ENCODE data around the gene NUSAP1. TPM values are rescaled to one million over a fixed set of nuclear protein-coding genes. Genes with fewer than 3 reads are reported as not detected.

NUSAP1 gene
- total RNA-seq (2021; ENCODE audit: unreplicated experiment) (146 TPM), Bru-seq, nascent RNA (percentile 98 among the genes with signal in this experiment), BruChase-seq, experiment 1, labeled RNA remaining after a 6-hour chase (percentile 100 among the genes with signal in this experiment), BruChase-seq, experiment 2, labeled RNA remaining after a 2-hour chase (percentile 99 among the genes with signal in this experiment)
- polyA plus RNA-seq (2012), result 176 and 230 TPM in 2 replicates
- long read RNA-seq, transcript NUSAP1-210 (11 exons, 2,232 nt), result minor isoform, 10 of 462 reads
- long read RNA-seq, transcript NUSAP1-208 (11 exons, 1,629 nt), result minor isoform, 121 of 462 reads
- long read RNA-seq, transcript NUSAP1-202 (11 exons, 2,274 nt), result major isoform, 130 of 462 reads
- long read RNA-seq, transcript NUSAP1-201 (11 exons, 2,409 nt), result minor isoform, 31 of 462 reads
- long read RNA-seq, partial matches to known transcripts, result 36 of 462 reads
- long read RNA-seq, other reads (novel, unspliced or antisense), result 127 of 462 reads

DNA sequence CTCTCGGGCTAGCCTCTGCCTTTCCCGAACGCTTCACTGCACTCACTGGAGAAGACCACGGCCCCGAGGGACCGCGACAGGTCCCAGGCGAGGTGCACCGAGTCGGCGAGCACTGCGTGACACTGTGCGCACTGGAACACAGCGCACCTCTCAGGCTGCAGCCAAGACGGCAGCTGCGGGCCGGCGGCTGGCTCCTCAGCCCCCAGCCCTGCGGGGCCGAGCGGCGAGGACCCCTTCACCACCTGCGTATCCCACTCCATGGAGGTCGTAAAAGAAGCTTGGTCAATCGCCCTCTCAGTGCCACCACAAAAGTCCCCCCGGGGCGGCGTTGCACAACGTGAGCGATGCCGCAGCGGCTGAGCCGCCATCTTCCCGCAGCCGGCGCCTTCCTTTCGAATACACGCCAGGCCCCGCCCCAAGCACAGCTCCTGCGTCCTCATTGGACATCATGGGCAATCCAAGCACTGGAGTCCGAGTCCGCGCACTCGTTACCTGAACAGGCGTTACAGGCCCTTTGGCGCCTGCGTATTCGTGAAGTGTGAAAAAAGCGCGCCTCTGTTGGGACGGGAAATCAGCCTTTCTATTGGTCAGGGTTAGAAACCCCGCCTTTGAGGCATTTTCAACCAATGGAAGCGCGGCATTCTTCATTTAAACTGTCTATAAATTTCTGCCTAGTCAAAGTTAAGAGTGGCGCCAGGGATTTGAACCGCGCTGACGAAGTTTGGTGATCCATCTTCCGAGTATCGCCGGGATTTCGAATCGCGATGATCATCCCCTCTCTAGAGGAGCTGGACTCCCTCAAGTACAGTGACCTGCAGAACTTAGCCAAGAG lies at the start of gene NUSAP1, which contains the start of gene OIP5:
TSS of gene NUSAP1 (plus strand) at position 688 of the 832 bp plus-strand sequence. CDS start at position 765, 77 bp downstream.
TSS of gene OIP5 (minus strand) at position 398 of the 832 bp plus-strand sequence. CDS start at position 368, 30 bp downstream.
- peaks cover 0 to 4% of the 10 kb centered on the region in 2 experiments; a peak in 2 of 4 replicates for H3K36me3 ChIP-seq (ENCODE audit: control insufficient read depth in 1 of 2, insufficient read depth in 2 of 2, low read length in 2 of 2)
- H3K4me1 ChIP-seq (ENCODE audit: control insufficient read depth in 1 of 2, insufficient read depth in 2 of 2, low read length in 2 of 2), result peaks cover 15 to 23% of the 10 kb centered on the region in 2 experiments
- H3K27ac ChIP-seq (ENCODE audit: low read depth, low read length), result peak within 1 kb of the TSS; percentile 93
- ChIA-PET POLR2A (interaction anchor here (0.7 to 2.8 kb wide), 10 partner anchors 10 to 639 kb away, joined by 3 to 12 read pairs (median 3); partner anchors contain the start of gene CHAC1), RAD21 (ENCODE audit: low non-redundant PET in 1 of 2, low total read pairs in 2 of 2, uncharacterized antibody in 2 of 2, unreplicated experiment in 2 of 2) (no interaction called here), CTCF (interaction anchor here (0.6 to 1.5 kb wide), 3 partner anchors 13 to 438 kb away, joined by 3 read pairs; partner anchors contain the start of gene VPS18)
- peaks cover 62% of the 10 kb centered on the region for H3K79me2 ChIP-seq (ENCODE audit: insufficient read depth, low read length)
- BruUV-seq (replicated peaks), result TSS peak; percentile 76
- H2AFZ ChIP-seq (ENCODE audit: low read depth, low read length, poor library complexity, severe bottlenecking), result peak within 1 kb of the TSS; percentile 83
- intact Hi-C loops (cut with micrococcal nuclease), result loop anchor here (2.0 kb wide), 1 partner anchor 426 kb away; no protein-coding TSS in a partner anchor
- no peaks in the 10 kb centered on the region for H3K9me3 ChIP-seq (ENCODE audit: control insufficient read depth in 1 of 2, insufficient read depth in 1 of 2, low read depth in 1 of 2, low read length in 2 of 2)
- H3K9ac ChIP-seq (ENCODE audit: low read length), result peak within 1 kb of the TSS; percentile 98
- no peaks in the 10 kb centered on the region for H3K27me3 ChIP-seq (ENCODE audit: insufficient read depth, low read length)
- H4K20me1 ChIP-seq (ENCODE audit: insufficient read depth), result no peaks in the 10 kb centered on the region
- peak within 1 kb of the TSS; percentile 85 for H3K4me2 ChIP-seq (ENCODE audit: low read length)
- DNase-seq (ENCODE audit: low read depth, low spot score) (peak; percentile 99), ATAC-seq (peak; percentile 95)
- H3K4me3 ChIP-seq (replicated peaks in 1 of 2; ENCODE audit: low read depth in 1 of 2, low read length in 2 of 2), result peak within 1 kb of the TSS; percentile 91 to 96
- H3K9me2 ChIP-seq (ENCODE audit: insufficient read depth), result no peaks in the 10 kb centered on the region
- TF ChIP-seq, protein P1, sequence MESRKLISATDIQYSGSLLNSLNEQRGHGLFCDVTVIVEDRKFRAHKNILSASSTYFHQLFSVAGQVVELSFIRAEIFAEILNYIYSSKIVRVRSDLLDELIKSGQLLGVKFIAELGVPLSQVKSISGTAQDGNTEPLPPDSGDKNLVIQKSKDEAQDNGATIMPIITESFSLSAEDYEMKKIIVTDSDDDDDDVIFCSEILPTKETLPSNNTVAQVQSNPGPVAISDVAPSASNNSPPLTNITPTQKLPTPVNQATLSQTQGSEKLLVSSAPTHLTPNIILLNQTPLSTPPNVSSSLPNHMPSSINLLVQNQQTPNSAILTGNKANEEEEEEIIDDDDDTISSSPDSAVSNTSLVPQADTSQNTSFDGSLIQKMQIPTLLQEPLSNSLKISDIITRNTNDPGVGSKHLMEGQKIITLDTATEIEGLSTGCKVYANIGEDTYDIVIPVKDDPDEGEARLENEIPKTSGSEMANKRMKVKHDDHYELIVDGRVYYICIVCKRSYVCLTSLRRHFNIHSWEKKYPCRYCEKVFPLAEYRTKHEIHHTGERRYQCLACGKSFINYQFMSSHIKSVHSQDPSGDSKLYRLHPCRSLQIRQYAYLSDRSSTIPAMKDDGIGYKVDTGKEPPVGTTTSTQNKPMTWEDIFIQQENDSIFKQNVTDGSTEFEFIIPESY (IDR thresholded peaks at IDR 0.05; ENCODE audit: extremely low read depth, insufficient replicate concordance, low read length), result no peak
- TF ChIP-seq REST (IDR thresholded peaks at IDR 0.05; ENCODE audit: low read depth) (no peak), ZFX (IDR thresholded peaks at IDR 0.05) (peak; percentile 40; the same call in 1 of the 2 replicates), ZNF274 (IDR thresholded peaks at IDR 0.05; ENCODE audit: low read depth, low read length) (no peak), SIN3A (IDR thresholded peaks at IDR 0.05; ENCODE audit: low read depth) (peak; percentile 95), EGR1 (IDR thresholded peaks at IDR 0.05; ENCODE audit: low read depth) (no peak), SRF (IDR thresholded peaks at IDR 0.05; ENCODE audit: low read depth) (no peak), EZH2phosphoT487 (IDR thresholded peaks at IDR 0.05; ENCODE audit: borderline replicate concordance) (no peak), SP1 (IDR thresholded peaks at IDR 0.05; ENCODE audit: low read depth) (peak; percentile 82), POLR2AphosphoS5 (IDR thresholded peaks at IDR 0.05; ENCODE audit: low read depth, low read length) (peak; percentile 88), JUND (IDR thresholded peaks at IDR 0.05) (no peak), FOSL1 (IDR thresholded peaks at IDR 0.05; ENCODE audit: low read depth) (no peak), ELF1 (IDR thresholded peaks at IDR 0.05; ENCODE audit: borderline replicate concordance, low read depth) (no peak), YY1 (IDR thresholded peaks at IDR 0.05; ENCODE audit: extremely low read depth, insufficient replicate concordance, low read depth, low read length) (peak; percentile 93), MAX (IDR thresholded peaks at IDR 0.05) (peak; percentile 71), RAD21 (IDR thresholded peaks at IDR 0.05; ENCODE audit: low read depth) (no peak)
- TF ChIP-seq, protein P2, sequence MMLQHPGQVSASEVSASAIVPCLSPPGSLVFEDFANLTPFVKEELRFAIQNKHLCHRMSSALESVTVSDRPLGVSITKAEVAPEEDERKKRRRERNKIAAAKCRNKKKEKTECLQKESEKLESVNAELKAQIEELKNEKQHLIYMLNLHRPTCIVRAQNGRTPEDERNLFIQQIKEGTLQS (IDR thresholded peaks at IDR 0.05), result no peak

All from HCT116 (cell line).